Measurements from ENCODE around the gene NMNAT3. TPM values are rescaled to one million over a fixed set of nuclear protein-coding genes. Genes with fewer than 3 reads are reported as not detected.

NMNAT3 gene
- total RNA-seq, 4 donors from 2014 or later: 1.5 to 12.6 (median 5.6) TPM

DNA sequence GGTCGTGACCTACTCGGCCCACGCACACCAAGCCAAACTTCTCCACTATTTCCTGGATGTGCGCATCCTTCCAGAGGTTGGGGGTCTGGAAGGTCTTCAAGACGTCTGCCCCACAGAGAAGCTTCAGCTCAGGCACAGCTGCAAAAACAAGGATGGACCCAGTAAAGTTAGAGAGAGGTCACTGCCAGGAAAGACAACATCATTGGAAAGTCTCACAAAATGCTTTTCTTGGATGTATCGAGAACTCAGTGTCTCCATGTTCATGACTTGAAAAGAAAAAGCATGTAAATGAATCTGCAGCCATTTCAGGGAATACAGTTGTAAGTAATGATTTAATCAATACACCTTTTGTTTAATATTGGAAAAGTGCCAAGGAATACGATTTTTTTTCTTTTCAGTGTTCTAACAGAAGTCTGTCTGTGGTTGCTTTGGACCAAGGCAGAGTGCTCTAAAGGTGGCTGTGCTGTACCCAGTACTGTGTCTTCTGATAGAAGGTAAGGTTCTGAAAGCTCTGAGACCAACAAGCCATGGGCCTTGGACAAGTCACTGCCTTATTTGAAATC, 116.4 kb downstream of the NMNAT3 start:
- no peaks in the 10 kb centered on the region for H3K9me3 ChIP-seq
- intact Hi-C loops (cut with DNase I; ENCODE audit: low total_unique reads) (no loop called here), in situ Hi-C loops (cut with MboI; ENCODE audit: low pct_ligation_motif_present in 1 of 4, low pct_unique_long_range_greater_than_20kb in 1 of 4, low sequenced_read_pairs in 3 of 4) (loop anchor here in 1 of 4 donors (10.0 kb wide), 1 partner anchor 137 kb away; no protein-coding TSS in a partner anchor)
- H3K27me3 ChIP-seq: no peaks in the 10 kb centered on the region
- no peak for DNase-seq
- H3K4me3 ChIP-seq: no peak overlapping the region
- TF ChIP-seq POLR2AphosphoS5 (IDR thresholded peaks at IDR 0.05) (no peak), POLR2A (IDR thresholded peaks at IDR 0.05) (no peak), EP300 (IDR thresholded peaks at IDR 0.05; ENCODE audit: low read depth) (no peak)
- TF ChIP-seq, protein P1, sequence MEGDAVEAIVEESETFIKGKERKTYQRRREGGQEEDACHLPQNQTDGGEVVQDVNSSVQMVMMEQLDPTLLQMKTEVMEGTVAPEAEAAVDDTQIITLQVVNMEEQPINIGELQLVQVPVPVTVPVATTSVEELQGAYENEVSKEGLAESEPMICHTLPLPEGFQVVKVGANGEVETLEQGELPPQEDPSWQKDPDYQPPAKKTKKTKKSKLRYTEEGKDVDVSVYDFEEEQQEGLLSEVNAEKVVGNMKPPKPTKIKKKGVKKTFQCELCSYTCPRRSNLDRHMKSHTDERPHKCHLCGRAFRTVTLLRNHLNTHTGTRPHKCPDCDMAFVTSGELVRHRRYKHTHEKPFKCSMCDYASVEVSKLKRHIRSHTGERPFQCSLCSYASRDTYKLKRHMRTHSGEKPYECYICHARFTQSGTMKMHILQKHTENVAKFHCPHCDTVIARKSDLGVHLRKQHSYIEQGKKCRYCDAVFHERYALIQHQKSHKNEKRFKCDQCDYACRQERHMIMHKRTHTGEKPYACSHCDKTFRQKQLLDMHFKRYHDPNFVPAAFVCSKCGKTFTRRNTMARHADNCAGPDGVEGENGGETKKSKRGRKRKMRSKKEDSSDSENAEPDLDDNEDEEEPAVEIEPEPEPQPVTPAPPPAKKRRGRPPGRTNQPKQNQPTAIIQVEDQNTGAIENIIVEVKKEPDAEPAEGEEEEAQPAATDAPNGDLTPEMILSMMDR (IDR thresholded peaks at IDR 0.05): no peak
- no peak overlapping the region for H3K27ac ChIP-seq
- WGBS, 2 donors (ENCODE audit: low coverage in 1 of 2): 40 to 82% methylated on average over 2 to 7 of the region's 7 CpGs
- no peaks in the 10 kb centered on the region for H3K36me3 ChIP-seq
- H3K4me1 ChIP-seq: no peaks in the 10 kb centered on the region

DNA sequence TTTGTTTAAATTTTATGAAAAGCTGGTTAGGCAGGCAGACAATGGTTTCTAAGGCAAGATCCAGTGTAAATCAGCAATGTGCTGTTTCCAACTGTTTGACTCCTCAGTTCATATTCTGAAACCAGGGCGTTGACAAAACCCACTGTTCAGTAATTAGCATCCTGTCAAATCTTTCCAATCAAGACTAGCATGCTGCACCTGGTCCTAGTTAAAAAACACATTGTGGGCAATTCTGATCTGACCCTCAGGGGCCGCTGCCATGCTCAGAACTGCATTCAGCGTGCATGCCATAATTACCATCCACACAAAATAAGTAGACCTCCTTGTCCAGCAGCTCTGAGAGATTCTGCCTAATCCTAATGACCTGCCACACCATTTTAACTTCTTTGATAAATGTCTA, 117.4 kb downstream of the NMNAT3 start:
- Histone ChIP-seq H3K4me1 (no peaks in the 10 kb centered on the region), H3K4me3 (no peak overlapping the region), H3K27me3 (no peaks in the 10 kb centered on the region), H3K36me3 (no peaks in the 10 kb centered on the region), H3K27ac (no peak overlapping the region), H3K9me3 (no peaks in the 10 kb centered on the region)
- no peak for TF ChIP-seq EP300 (IDR thresholded peaks at IDR 0.05; ENCODE audit: low read depth)
- no peak for TF ChIP-seq POLR2A (IDR thresholded peaks at IDR 0.05)
- TF ChIP-seq, protein P1 (IDR thresholded peaks at IDR 0.05): no peak
- no peak for TF ChIP-seq POLR2AphosphoS5 (IDR thresholded peaks at IDR 0.05)
- DNase-seq: no peak
- intact Hi-C loops (cut with DNase I; ENCODE audit: low total_unique reads): no loop called here
- WGBS, 2 donors (ENCODE audit: low coverage in 1 of 2): 87 to 89% methylated on average over 1 to 3 of the region's 3 CpGs
- in situ Hi-C loops (cut with MboI; ENCODE audit: low pct_ligation_motif_present in 1 of 4, low pct_unique_long_range_greater_than_20kb in 1 of 4, low sequenced_read_pairs in 3 of 4): loop anchor here in 1 of 4 donors (10.0 kb wide), 1 partner anchor 136 kb away; no protein-coding TSS in a partner anchor

DNA sequence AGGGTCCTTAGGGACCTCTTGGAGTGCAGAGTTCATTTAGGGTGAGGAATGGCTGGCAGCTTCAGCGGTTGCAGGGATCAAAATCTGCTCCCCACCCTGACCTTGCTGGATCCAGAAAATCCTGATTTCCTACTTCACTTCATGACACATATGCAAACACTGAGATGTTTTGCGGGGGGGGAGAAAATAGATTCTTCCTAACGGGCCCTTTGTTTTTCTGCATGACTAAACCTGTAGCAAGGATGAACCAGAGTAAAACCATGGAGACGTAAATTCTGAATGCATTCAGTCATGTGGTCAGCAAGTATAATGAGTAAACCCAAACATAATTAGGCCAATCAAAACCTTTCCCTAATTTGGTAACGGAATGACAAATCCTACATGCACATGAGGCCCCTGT, 118.2 kb downstream of the NMNAT3 start:
- in situ Hi-C loops (cut with MboI; ENCODE audit: low pct_ligation_motif_present in 1 of 4, low pct_unique_long_range_greater_than_20kb in 1 of 4, low sequenced_read_pairs in 3 of 4) (loop anchor here in 1 of 4 donors (10.0 kb wide), 1 partner anchor 135 kb away; no protein-coding TSS in a partner anchor), intact Hi-C loops (cut with DNase I; ENCODE audit: low total_unique reads) (no loop called here)
- Histone ChIP-seq H3K4me1 (no peaks in the 10 kb centered on the region), H3K27ac (no peak overlapping the region), H3K27me3 (no peaks in the 10 kb centered on the region), H3K36me3 (no peaks in the 10 kb centered on the region), H3K4me3 (no peak overlapping the region), H3K9me3 (no peaks in the 10 kb centered on the region)
- DNase-seq: no peak
- TF ChIP-seq POLR2AphosphoS5 (IDR thresholded peaks at IDR 0.05): no peak
- no peak for TF ChIP-seq POLR2A (IDR thresholded peaks at IDR 0.05)
- TF ChIP-seq, protein P1 (IDR thresholded peaks at IDR 0.05): no peak
- TF ChIP-seq EP300 (IDR thresholded peaks at IDR 0.05; ENCODE audit: low read depth): no peak
- WGBS, 2 donors (ENCODE audit: low coverage in 1 of 2): 60 to 65% methylated on average over 1 to 5 of the region's 5 CpGs

DNA sequence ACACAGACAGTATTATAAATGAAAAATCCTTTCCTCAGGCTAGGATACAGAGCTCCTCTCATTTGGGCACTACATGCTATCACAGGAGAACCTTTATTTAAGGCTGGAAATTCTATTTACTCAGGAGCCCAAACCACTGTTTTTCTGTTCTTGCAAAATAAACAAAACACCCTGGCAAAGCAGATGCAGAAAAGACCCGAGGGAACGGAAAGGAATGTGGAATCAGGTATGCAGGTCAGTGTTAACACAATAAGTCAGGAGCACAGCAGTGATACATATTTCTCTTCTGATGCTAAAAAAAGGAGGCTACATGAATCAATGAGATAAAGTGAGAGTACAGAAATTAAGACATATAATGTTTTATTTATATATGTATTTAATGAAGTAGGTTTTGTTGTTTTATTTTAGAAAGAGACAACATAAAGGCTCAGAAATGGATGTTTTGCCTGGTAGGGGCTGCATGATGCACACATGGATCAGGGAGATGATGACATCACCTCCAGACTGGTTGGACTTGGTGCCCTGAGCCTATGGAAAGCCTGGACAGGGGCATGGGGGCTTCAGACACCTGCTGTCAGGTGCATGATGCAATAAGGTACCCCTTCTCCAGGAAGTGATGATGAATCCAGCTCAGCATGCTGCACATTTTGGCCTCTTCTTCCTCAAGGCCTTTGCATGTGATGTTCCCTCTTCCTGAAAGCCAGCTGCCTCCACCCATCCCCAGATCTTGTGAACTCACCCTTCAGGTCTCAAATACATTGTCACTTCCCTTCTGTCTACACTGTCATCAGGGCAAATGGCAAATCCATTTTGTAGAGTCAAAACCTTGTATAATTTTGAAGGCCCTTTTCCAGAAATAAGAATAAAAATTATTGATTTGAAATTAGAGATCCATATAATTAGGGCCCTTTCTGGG, 119.2 kb downstream of the NMNAT3 start:
- no peak for DNase-seq
- TF ChIP-seq POLR2A (IDR thresholded peaks at IDR 0.05) (no peak), EP300 (IDR thresholded peaks at IDR 0.05; ENCODE audit: low read depth) (no peak), POLR2AphosphoS5 (IDR thresholded peaks at IDR 0.05) (no peak)
- TF ChIP-seq, protein P1 (IDR thresholded peaks at IDR 0.05): no peak
- Histone ChIP-seq H3K9me3 (no peaks in the 10 kb centered on the region), H3K27ac (no peak overlapping the region), H3K27me3 (no peaks in the 10 kb centered on the region), H3K4me3 (no peak overlapping the region), H3K4me1 (no peaks in the 10 kb centered on the region), H3K36me3 (no peaks in the 10 kb centered on the region)
- WGBS, 2 donors (ENCODE audit: low coverage in 1 of 2): 62 to 78% methylated on average over 2 of the region's 2 CpGs
- in situ Hi-C loops (cut with MboI; ENCODE audit: low pct_ligation_motif_present in 1 of 4, low pct_unique_long_range_greater_than_20kb in 1 of 4, low sequenced_read_pairs in 3 of 4) (loop anchor here in 1 of 4 donors (10.0 kb wide), 1 partner anchor 134 kb away; no protein-coding TSS in a partner anchor), intact Hi-C loops (cut with DNase I; ENCODE audit: low total_unique reads) (no loop called here)

Measured in transverse colon (tissue), 4 donors.